Left renal cortex interstitium (tissue), 4 donors: ENCODE measurements around the gene FAM210A. TPM values are rescaled to one million over a fixed set of nuclear protein-coding genes. Genes with fewer than 3 reads are reported as not detected.

Experiments used
- DNase-seq, 4 donors: peaks; one replicate each; pipeline ENCODE4 v3.0.0-alpha.2; 2013; ENCODE audit warnings: low read depth in 4 of 4, low spot score in 2 of 4, missing footprints in 1 of 4
- polyA plus RNA-seq, 4 donors: library from polyadenylated mRNA; unstranded; fragments of 120-200 nt; gene quantifications; one replicate each; pipeline ENCODE4 v1.2.1, GENCODE V29; 2013; ENCODE audit not compliant: insufficient read length in 4 of 4

FAM210A gene
- polyA plus RNA-seq, 4 donors, result 17.3 to 21.9 (median 17.9) TPM

DNA sequence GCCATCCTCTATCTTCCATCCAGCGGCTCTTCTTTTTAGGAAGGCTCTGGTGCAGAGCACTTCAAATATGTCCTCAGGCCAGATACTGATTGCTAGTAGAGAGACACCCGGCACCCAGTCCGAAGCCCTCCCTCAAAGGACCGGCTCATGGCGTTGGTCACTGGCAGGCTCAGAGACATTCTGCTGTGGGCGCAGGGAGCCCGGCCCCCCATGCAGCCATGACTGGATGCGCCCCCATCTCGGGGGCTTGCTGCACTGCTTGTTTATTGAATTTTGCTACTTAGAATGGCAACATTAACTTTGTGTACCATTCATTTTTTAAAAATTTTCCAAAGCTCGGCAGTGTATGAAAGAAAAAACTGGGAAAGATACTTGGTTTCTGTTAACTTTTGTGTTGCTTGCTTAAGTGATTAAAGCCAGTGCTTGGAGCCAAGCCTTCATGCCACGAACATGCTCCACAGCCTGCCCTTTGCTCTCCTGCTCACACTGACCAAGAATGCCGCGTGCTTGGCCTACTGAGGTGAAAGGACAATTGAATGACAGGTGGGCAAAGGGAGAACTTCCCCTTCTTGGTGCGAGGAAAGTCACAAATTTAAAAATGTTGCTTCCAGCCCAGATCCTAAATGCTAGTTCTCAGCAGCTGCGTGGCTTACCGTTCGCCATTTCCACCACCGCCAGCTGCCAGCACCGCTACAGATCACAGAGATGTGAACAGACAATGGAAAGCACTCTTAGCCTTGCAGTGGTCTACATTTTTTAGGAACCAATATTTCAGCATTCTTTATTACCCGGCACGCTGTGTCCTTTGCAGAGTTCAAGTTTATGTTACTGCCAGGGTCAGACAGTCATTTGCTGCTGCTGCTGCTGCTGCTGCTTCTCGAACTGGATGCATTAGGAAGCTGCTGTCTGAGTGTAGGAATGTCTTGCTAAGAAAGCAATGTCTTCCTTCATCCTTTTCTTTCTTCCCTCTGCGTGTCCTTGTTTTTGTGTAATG lies 76.7 kb downstream of the FAM210A start:
- DNase-seq, result no peak

DNA sequence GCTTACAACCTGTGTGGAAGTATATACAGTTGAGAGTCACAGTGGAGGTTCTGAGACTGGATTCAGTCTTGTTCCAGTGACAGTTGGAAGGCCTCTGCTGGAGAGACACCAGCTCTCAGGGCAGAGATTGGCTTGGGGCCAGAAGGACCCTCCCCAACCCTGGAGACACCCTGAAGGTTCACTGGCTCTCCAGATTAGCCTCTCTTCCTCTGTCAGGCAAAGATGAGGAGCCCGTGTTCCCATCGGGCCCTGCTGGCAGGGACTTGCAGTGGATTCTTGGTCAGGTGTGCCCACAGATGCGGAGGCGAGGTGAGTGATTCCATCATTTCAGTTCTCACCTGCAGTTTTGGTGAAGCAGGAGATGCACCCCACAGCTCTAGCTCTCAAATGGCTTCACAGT lies 78.6 kb downstream of the FAM210A start:
- no peak for DNase-seq

DNA sequence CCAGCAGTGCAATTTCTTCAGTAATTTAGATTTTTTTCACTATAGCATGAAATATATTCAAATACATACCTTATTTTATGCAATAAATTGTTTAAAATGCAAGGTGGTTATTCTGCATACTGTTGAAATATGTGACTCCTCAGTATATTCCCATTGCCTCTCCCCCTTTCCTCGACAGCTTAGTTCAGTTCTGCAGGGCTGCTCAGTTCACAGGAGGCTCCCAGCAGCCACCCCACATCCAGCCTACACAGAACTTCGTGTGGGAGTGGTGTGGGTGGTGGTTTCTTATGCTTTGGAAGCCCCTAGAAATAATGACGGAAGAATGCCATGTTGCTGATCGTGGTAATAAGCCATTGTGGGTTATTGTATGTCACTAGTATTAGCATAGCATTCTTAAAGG lies 79.7 kb downstream of the FAM210A start:
- no peak for DNase-seq

DNA sequence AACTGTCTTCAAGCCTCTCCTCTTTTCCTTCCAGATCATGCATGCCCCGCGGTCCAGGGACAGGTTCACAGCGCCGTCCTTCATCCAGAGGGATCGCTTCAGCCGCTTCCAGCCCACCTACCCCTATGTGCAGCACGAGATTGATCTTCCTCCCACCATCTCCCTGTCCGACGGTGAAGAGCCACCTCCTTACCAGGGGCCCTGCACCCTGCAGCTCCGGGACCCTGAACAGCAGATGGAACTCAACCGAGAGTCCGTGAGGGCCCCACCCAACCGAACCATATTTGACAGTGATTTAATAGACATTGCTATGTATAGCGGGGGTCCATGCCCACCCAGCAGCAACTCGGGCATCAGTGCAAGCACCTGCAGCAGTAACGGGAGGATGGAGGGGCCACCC lies 81.3 kb downstream of the FAM210A start:
- DNase-seq, result no peak

DNA sequence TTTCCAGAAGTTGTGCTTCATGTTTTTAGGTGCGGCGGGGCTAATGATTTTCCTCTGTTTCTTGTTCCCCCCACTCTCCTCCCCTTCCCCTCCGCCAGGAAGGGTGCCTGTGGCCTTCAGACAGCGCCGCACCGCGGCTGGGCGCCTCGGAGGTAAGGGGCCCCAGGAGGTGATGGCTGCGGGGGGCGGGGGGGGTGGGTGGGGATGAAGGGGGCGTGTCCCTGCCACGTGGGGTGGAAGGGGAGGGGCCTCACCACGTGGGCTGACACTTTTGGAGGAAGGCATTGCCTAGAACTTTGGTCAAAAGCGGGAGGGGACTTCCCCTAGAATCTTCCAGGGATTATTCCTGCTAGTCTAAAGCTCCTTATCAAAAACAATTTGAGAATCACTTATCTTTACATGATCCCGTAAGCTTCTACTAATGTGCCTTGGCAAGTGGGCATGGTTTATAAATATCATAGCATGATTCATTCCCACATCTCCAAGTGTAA lies 83.1 kb downstream of the FAM210A start:
- DNase-seq, result no peak

DNA sequence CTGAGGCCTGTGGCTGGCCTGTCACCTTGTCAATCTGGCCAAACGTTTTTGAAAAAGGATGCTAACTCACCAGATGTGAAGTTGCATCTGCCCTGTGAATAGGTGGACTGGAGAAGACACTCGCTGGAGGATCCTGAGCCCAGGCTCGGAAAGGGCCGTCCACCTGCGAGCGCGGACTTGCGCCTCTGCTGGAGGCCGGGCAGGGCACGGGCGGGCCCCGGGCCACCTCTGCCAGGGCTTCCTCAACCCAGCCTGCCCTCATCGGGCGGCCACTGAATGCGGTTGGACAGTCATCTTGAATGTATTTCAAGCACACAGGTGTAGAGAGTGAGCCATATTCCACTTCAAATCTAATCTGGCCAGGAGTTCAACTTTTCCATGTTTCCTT lies 83.9 kb downstream of the FAM210A start:
- no peak for DNase-seq

DNA sequence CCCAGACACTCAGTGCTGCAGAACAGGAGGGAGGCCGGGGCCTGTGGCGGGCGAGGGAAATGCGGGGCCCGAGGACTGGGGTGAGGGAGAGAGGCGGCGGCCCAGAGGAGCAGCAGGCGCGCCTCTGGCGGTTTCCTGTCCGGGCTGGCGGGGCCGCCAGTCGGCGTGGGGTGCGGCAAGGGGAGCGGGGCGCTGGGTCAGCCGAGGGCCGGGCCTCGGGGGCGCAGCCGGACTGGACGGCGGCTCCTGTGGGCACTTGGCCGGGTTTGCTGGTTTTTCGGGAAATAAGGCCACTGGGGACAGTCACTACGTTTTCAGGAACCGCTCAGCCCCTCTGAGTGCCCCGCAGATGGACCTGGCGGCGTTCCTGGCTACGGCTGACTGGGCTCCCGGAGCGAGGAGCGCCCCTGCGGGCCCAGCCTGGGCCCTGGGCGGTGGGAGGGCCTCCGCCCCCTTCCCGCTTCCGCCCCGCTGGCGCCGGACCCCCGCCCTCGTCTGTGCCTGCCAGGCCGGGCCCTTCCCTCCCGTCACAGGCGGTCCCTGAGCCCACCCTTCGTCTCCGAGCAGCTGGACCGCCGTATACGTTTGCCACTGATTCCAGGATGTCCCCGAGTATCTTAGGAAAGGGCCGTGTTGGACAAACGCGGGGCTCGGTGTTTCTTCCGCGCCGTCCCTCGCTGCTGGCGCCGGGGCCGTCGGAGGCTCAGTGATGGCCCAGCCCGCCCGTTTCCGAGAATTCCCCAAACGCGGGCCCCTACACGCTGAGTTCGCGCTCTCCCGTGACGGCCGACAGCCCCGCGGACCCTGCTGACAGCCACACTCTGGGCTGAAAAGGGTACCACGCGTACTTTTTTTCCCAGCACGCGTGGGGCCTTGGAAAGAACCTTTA lies 84.6 kb downstream of the FAM210A start:
- DNase-seq, result peak in 2 of 4 donors; percentile 42 to 65

DNA sequence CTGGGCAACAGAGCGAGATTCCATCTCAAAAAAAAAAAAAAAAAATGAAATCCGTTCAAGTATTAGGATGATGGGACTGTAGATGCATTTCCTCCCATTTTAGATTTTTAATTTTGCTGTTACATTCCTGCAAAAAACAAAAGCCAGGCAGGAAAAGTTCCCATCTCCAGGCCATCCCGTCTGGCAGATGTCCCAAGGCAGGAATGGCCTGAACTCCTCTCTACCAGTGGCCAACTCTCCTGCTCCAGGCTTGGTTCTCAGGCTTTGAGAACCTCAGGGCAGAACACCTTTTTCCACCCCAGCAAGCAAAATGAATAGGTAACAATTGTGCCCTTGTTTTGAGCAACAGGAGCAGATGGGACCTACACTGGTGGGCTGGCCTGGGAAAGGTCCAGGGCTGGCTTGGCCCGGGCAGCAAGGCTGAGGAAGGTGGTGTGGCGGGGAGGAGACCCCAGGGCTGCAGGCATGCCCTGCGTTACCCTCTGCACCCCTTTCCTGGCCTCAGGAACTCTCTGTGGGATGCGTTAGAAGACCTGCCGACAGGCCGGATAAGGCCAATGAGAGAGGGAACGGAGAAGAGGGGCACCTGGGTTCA lies 86.0 kb downstream of the FAM210A start:
- DNase-seq, result no peak

DNA sequence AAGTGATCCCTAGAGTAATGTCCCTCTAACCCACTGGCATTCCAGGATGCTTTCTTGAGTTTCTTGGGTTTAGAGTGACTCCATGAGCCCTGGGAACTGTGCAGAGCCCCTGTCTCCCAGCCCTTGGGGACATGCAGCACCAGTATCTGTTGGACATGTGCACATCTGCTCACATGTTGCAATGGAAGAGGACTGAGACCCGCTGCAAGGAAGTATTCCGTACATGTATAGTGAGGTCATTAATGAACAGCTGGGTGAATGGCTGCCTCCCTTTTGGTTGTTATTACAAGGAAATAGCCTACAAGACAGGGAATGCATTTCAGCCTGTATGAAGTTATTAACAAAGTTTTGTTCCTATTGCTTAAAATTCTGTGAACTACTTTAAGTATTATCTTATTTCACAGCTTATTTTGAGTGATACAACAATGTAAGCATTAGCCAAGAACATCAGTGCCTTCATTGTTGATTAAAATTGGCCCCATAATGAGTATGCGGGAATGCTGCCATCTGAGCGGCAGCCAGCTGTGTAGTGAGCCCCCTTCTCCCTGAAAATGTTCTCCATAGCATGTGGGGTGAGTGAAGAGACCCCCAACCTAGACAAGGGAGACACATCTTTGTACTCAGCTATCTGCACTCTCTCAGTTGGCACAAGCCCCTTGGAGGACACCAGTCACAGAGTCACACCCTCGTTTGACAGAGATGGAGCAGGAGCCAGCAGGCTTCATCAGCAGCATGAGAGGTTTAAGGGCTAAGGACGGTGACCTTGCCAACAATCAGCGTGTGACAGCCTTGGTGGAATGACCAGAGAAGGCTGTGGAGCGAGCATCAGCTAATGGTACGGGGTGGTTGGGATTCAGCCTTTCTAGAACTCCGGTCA lies 87.4 kb downstream of the FAM210A start:
- DNase-seq, result no peak

DNA sequence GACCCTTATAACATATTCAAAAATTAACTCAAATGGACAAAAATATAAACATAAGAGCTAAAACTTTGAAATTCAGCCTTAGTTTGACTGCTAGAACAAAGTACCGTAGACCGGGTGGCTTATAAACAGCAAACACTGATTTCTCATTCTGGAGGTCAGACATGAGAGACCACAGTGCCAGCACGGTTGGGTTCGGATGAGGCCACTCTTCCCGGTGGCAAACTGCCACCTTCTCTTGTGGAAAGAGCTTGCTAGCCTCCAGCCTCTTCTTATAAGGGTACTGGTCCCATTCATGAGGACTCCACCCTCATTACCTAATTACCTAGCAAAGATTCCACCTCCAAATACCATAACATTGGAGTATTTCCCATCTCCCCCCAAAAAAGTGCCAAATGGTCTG lies 91.3 kb downstream of the FAM210A start:
- no peak for DNase-seq

DNA sequence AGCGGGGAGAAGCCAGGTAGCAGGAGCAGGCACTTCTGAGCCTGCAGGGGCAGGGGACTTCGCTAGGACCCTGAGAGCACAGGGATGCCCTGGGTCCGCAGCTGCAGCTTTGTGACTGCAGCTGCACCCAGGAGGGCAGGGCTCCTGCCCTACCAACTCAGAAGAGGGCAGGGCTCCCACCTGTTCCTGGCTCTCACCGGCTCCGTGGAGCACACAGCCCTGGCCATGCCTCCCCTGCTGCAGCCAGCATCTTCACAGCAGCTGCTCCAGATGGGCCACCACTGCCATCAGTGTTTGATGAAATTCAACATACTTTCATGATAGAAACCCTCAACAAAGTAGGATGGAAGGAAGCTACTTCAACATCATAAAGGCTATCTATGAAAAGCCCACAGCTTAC lies 92.7 kb downstream of the FAM210A start:
- no peak for DNase-seq

DNA sequence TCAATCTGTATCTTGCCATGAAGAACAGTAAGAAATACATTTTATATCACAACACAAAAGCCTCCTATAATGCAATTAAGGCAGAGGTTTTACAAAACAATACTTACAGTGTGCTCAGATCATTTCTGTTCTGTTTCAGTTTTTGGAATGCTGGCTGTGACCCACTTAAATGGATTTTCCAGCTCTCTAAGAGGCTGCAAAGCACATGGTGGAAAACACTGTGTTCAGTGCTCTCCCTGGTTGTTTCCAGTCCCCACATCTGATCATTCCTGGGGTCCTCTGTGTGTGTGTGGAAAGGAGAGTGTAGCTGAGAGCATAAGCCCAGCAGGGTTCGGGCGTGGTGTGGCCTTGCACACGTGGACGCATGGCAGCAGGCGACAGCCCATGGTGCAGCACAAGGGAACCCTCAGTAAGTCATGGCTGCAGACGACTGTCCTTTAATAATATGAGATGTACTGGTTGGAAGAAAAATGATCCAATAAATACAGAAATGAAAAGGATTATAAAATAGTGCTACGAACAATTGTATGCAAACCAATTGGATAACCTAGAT lies 95.6 kb downstream of the FAM210A start:
- DNase-seq, result no peak

DNA sequence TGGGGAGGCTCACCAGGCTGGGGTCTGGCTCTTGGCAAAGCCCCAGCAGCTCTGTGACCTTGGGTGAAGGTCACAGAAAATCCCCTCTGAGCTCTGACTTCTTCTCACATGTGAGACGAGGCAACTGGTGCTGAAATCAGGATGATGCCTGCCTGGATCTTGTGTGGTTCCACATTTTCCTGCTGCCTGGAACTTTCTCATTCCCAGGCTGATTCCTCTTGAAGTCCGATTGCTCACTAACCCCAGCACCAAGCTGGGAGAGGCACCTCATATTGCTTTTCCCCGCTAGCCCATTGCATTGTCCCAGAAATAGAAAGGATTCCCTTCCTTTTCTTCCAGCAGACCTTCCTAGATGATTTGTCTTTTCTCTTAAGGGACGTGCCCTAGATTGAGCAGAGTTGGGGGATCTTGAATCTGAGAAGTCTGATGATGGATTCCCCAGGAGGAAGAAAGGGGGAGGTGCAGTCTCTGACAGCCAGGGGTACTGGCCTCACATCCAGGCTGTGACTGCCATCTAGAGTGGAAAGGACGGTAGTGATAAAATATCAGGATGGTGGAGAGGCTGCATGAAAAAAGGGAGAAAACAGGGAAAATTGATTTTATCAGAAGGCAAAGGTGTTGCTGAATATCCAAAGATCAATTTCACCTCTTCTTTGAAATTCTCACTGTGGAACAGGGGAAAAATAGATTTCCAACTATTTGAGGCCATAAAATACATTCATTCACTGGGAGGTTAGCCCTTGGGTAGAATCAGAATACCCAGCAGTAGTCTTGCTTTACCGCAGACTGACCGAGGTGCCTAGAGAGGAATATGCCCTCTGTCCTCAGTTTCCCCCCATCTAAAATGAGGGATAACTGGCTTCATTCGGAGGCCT lies 96.3 kb downstream of the FAM210A start:
- peak in 1 of 4 donors; percentile 75 for DNase-seq

DNA sequence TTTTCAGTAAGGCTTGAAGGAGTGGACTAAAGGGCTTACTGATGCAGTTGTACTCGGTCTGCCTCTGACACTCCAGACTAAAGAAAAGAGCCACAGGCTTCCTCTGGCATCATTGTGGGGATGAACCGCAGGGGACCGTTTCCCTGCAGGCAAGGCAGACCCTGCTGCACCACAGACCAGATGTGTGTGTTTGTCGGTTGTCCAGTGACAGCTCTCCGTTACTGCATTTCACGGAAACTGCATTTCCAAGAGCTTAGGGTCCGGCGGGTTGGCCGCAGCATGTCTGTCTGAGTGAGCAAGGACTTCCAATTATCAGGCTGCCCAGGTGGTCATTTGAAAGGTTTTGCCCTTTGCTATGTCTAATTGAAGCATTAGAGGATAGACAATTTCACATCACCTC lies 98.1 kb downstream of the FAM210A start:
- no peak for DNase-seq

DNA sequence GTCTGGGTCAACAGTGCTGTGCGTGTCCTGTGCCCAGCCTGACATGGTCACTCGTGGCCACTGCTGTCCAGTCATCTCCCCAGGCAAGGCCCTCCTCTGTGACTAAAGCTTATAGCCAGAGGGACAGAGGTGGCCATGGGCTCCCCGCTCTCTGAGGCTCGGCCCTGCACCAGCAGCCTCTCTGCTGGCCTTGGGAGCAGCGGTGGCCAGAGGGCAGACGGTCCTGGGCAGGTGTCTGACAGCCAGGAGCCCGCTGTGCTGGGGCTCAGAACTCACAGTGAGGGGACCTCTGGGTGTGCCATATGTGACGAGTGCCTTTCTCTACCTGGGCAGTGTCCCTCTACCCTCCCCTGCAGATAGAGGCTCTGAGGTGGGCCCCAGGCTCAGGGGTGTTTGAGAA lies 98.7 kb downstream of the FAM210A start:
- no peak for DNase-seq

DNA sequence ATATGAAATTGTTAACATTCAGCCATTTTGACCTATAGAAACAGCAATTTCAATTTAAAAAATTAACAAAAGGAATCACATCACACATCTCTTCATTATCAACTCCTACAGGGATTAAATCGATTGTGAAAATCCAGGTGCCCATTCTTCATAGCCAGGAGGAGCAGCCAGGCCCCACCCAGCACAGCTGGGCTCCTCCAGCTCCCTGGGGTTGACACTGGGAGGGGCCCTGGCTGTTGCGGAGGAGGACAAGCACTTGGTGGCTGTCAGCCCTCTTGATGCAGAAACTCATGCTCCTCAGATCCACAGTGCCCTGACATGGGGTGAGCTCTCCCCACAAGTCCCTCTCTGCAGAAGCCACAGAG lies 99.8 kb downstream of the FAM210A start:
- no peak for DNase-seq

DNA sequence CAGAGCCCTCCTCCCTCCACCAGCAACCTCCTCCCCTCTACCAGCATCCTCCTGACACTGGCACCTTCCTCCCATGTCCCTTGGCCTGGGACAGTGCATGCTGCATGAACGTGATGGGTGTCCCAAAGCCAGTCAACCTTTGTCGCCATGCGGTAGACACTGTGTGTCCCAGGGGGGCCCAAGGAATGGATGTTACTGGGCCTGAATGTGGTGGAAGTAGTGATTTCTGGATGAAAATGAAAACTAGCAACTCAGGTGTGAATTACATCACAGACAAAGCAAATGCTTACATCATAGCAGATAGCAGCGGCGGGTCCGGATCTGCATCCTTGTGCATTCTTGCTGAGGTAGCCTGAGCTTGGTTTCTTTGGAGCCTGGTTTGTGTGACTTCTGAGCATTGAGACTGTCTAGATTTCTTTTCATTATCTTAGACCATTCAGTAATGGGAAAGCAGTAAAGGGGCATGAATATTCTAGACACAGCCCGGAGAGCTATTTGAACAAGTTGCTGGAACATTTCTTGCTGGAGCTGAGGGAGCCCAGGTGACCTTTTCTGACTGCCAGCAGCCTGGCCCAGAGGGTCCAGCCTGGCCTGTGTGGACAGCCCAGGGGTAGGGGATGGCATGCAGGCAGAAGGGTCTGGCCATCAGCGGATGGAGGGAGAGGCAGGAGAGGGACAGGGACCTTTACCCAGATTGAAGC lies 100.4 kb downstream of the FAM210A start:
- no peak for DNase-seq

DNA sequence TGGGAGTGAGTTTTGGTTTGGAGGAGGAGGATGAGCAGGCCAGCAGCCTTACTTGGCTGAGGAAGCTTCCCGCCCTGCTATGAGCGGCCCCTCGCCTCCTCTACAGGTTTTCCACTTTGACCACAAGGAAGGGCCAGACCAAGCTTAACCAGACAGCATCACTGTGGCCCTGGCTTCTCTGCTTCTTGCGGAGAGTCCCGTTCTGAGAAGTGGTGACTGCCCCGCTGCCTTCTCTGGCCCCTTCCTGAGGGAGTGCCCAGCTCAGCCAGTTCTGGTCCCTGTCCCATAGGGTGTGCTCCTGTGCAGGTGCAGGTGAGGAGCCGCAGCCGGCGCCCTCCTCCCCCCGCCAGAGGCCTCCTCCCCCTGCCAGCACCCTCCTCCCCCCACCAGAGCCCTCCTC lies 101.0 kb downstream of the FAM210A start:
- DNase-seq, result no peak
